GM06990 (cell line): ENCODE measurements around the gene OR13D1.

Experiments
- DNase-seq: peaks from one replicate; pipeline ENCODE4 v3.0.0-alpha.2; 2011; ENCODE audit not compliant: insufficient read length; ENCODE audit errors: extremely low read depth
- H3K27me3 ChIP-seq: replicated peaks from 2 replicates; pipeline ENCODE4 v1.6.0; 2011; ENCODE audit warnings: low read length; ENCODE audit not compliant: control insufficient read depth, insufficient read depth
- H3K36me3 ChIP-seq: 2 replicates; pipeline ENCODE4 v1.5.1; 2011; ENCODE audit warnings: low read length; ENCODE audit not compliant: control insufficient read depth, insufficient read depth
- H3K4me3 ChIP-seq: replicated peaks from 2 replicates; pipeline ENCODE4 v1.5.1; 2011; ENCODE audit warnings: low read depth, mild to moderate bottlenecking, control low read depth, low read length
- CTCF ChIP-seq: IDR thresholded peaks from 2 replicates; pipeline ENCODE4 v1.5.1; 2011; ENCODE audit warnings: low read length, control low read depth, mild to moderate bottlenecking, inconsistent platforms; ENCODE audit not compliant: insufficient read depth, poor library complexity, severe bottlenecking

The OR13D1 gene

GRCh38 chr9:104711604-104712003, 17.3 kb downstream of the OR13D1 start:
- H3K27me3 ChIP-seq = no peaks in the 10 kb centered on the region
- no peak for DNase-seq
- no peak overlapping the region for H3K4me3 ChIP-seq
- H3K36me3 ChIP-seq = no peaks in the 10 kb centered on the region
- TF ChIP-seq CTCF = no peak

GRCh38 chr9:104725014-104725413, 30.7 kb downstream of the OR13D1 start:
- Histone ChIP-seq H3K4me3 (no peak overlapping the region), H3K27me3 (no peaks in the 10 kb centered on the region), H3K36me3 (no peaks in the 10 kb centered on the region)
- no peak for DNase-seq
- TF ChIP-seq CTCF = no peak

GRCh38 chr9:104738452-104738851, 44.1 kb downstream of the OR13D1 start:
- Histone ChIP-seq H3K36me3 (no peaks in the 10 kb centered on the region), H3K27me3 (no peaks in the 10 kb centered on the region), H3K4me3 (no peak overlapping the region)
- no peak for TF ChIP-seq CTCF
- DNase-seq = no peak

- TF ChIP-seq CTCF = no peak
- Histone ChIP-seq H3K36me3 (no peaks in the 10 kb centered on the region), H3K27me3 (no peaks in the 10 kb centered on the region), H3K4me3 (no peak overlapping the region)
- DNase-seq = no peak
These were observed 46.3 kb downstream of the OR13D1 start for GRCh38 chr9:104740621-104741020.

GRCh38 chr9:104743376-104743985, 49.2 kb downstream of the OR13D1 start:
- H3K36me3 ChIP-seq = no peaks in the 10 kb centered on the region
- no peak for DNase-seq
- no peaks in the 10 kb centered on the region for H3K27me3 ChIP-seq
- H3K4me3 ChIP-seq = no peak overlapping the region
- peak; percentile 54 for TF ChIP-seq CTCF
